ENCODE data around the gene AIG1.

The AIG1 gene

GRCh38 chr6:143241111-143241510, 180.4 kb downstream of the AIG1 start:
- DNase-seq: peak; percentile 8

- DNase-seq: no peak
These were observed 181.2 kb downstream of the AIG1 start for GRCh38 chr6:143241911-143242310.

- DNase-seq: no peak
These were observed 183.1 kb downstream of the AIG1 start for GRCh38 chr6:143243786-143244185.

GRCh38 chr6:143245656-143246055, 185.0 kb downstream of the AIG1 start:
- no peak for DNase-seq

GRCh38 chr6:143246166-143246775, 185.6 kb downstream of the AIG1 start:
- DNase-seq: peak; percentile 55

- DNase-seq: no peak
These were observed 186.9 kb downstream of the AIG1 start for GRCh38 chr6:143247586-143247985.

GRCh38 chr6:143248359-143248758, 187.7 kb downstream of the AIG1 start:
- no peak for DNase-seq

GRCh38 chr6:143251288-143251687, 190.6 kb downstream of the AIG1 start:
- no peak for DNase-seq

- DNase-seq: no peak
These were observed 192.3 kb downstream of the AIG1 start for GRCh38 chr6:143252961-143253360.

- no peak for DNase-seq
These were observed 192.9 kb downstream of the AIG1 start for GRCh38 chr6:143253586-143253985.

GRCh38 chr6:143258945-143259344, 198.3 kb downstream of the AIG1 start:
- no peak for DNase-seq

- DNase-seq: peak; percentile 71
These were observed 200.2 kb downstream of the AIG1 start for GRCh38 chr6:143260857-143261256.

GRCh38 chr6:143261899-143262436, 201.3 kb downstream of the AIG1 start:
- DNase-seq: no peak

GRCh38 chr6:143262859-143263258, 202.2 kb downstream of the AIG1 start:
- no peak for DNase-seq

GRCh38 chr6:143264379-143264778, 203.7 kb downstream of the AIG1 start:
- no peak for DNase-seq

- DNase-seq: peak; percentile 32
These were observed 204.5 kb downstream of the AIG1 start for GRCh38 chr6:143264986-143265764.

- no peak for DNase-seq
These were observed 207.1 kb downstream of the AIG1 start for GRCh38 chr6:143267760-143268159.

- DNase-seq: no peak
These were observed 207.8 kb downstream of the AIG1 start for GRCh38 chr6:143268439-143268838.

GRCh38 chr6:143270026-143270425, 209.3 kb downstream of the AIG1 start:
- DNase-seq: peak; percentile 71

- DNase-seq: peak; percentile 94
These were observed 210.3 kb downstream of the AIG1 start for GRCh38 chr6:143271024-143271423.

- DNase-seq: no peak
These were observed 215.7 kb downstream of the AIG1 start for GRCh38 chr6:143276436-143276835.

GRCh38 chr6:143279385-143279784, 218.7 kb downstream of the AIG1 start:
- peak; percentile 43 for DNase-seq

GRCh38 chr6:143283887-143284645, 223.4 kb downstream of the AIG1 start:
- DNase-seq: peak; percentile 55

Measured in fibroblast of skin of right biceps (primary cell).